ENCODE results near the gene CTF1.

DNA sequence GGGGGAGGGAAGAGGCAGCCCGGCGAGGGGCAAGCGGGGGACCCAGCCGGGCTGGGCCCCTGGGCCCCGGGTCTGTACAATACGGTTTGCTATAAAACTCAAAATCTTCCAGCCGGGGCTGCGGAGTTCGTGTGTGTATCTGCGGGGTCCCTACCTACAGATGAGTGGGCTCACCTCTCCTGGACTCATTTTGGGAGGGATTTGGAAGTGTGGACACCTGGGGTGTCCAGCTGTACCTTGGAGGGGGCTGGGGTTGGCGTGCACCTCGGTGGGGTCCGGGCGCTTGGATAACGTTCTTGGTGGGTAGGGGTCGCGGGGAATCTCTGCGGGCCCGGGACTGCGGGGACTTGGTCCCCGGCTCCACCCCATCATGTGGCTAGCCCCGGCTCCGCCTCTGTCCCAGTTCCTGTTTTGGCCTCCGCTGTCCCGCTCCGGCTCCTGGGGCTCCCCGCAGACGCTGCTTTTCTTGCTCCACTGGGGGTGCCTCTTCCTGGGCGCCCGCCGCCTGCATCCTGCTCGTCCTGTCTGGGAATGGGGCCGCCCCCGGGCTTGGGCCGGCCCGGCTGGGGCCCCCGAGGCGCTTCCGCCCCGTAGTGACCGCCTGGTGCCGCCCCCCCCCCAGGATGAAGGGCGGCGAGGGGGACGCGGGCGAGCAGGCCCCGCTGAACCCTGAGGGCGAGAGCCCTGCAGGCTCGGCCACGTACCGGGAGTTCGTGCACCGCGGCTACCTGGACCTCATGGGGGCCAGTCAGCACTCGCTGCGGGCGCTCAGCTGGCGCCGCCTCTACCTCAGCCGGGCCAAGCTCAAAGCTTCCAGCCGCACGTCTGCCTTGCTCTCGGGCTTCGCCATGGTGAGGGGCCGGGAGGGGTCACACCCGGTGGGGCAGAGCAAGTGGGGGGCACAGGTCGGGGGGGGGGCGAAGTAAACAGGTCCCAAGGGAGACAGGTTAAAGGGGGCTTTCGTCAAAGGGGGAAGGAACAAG, 52.5 kb downstream of the CTF1 start, which contains the start of gene ORAI3:
- TF ChIP-seq, protein P1, sequence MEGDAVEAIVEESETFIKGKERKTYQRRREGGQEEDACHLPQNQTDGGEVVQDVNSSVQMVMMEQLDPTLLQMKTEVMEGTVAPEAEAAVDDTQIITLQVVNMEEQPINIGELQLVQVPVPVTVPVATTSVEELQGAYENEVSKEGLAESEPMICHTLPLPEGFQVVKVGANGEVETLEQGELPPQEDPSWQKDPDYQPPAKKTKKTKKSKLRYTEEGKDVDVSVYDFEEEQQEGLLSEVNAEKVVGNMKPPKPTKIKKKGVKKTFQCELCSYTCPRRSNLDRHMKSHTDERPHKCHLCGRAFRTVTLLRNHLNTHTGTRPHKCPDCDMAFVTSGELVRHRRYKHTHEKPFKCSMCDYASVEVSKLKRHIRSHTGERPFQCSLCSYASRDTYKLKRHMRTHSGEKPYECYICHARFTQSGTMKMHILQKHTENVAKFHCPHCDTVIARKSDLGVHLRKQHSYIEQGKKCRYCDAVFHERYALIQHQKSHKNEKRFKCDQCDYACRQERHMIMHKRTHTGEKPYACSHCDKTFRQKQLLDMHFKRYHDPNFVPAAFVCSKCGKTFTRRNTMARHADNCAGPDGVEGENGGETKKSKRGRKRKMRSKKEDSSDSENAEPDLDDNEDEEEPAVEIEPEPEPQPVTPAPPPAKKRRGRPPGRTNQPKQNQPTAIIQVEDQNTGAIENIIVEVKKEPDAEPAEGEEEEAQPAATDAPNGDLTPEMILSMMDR (IDR thresholded peaks at IDR 0.05), result no peak
- no peak for TF ChIP-seq EZH2 (IDR thresholded peaks at IDR 0.05; ENCODE audit: borderline replicate concordance, insufficient read depth, low read depth, low read length, poor library complexity, severe bottlenecking)
